Hepatocyte (in vitro differentiated cells): Measurements from ENCODE around the gene UVRAG.

Experiments used
- CTCF ChIP-seq: fragments of 200-600 bp; sonication (generic); IDR thresholded peaks from 2 replicates; pipeline ENCODE4 v1.5.1; 2016; ENCODE audit warnings: antibody characterized with exemption, mild to moderate bottlenecking; ENCODE audit not compliant: poor library complexity
- EZH2 ChIP-seq: fragments of 200-600 bp; sonication (generic); IDR thresholded peaks from 2 replicates; pipeline ENCODE4 v1.6.1; 2016; ENCODE audit warnings: antibody characterized with exemption, mild to moderate bottlenecking, borderline replicate concordance
- EZH2phosphoT487 ChIP-seq: fragments of 200-600 bp; sonication (generic); IDR thresholded peaks from one replicate; pipeline ENCODE4 v1.6.1; 2018; ENCODE audit warnings: antibody characterized with exemption, mild to moderate bottlenecking, low read depth, moderate library complexity; ENCODE audit not compliant: unreplicated experiment, severe bottlenecking

DNA sequence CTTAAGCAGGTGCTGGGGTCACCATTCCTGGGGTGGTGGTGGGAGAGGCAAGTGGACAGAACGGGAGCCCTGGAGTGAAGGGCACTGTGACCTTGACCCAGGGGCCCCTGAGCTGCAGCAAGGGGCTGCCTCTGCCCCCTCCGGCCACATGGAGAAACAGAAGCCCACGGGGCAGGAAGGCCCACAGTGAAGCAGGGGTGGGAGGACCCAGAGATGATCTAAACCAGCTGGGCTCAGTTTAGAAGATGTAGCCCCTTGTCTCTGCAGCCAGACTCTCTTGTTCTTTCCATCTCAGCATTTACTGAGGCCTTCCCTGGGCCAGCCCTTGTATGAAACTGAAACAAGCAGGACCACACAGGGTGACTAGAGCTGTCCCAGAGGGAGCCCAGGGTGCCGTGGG lies 360.8 kb downstream of the UVRAG start:
- TF ChIP-seq CTCF = no peak
- no peak for TF ChIP-seq EZH2phosphoT487
- no peak for TF ChIP-seq EZH2
